Endodermal cell (in vitro differentiated cells): ENCODE results near the gene KIR3DL2. TPM values are rescaled to one million over a fixed set of nuclear protein-coding genes. Genes with fewer than 3 reads are reported as not detected.
"Not testable (repeated sequence)": the region's sequence is repeated elsewhere in the genome, so short reads cannot be mapped to it uniquely, and the experiment has no call there.

Source experiments
- DNase-seq: peaks from one replicate; pipeline ENCODE4 v3.0.0-alpha.2; 2017
- H3K27ac ChIP-seq: 2 replicates; pipeline ENCODE4 v1.5.1; 2013; ENCODE audit warnings: mild to moderate bottlenecking, low read depth, low read length, moderate library complexity
- H3K27me3 ChIP-seq: 2 replicates; pipeline ENCODE4 v1.6.1; 2013; ENCODE audit warnings: mild to moderate bottlenecking, low read length, moderate library complexity; ENCODE audit not compliant: insufficient read depth, control insufficient read depth, poor library complexity, severe bottlenecking
- H3K36me3 ChIP-seq: 2 replicates; pipeline ENCODE4 v1.7.0; 2013; ENCODE audit warnings: mild to moderate bottlenecking, low read length, moderate library complexity; ENCODE audit not compliant: control insufficient read depth, insufficient read depth
- H3K4me1 ChIP-seq: one replicate; pipeline ENCODE4 v1.7.0; 2013; ENCODE audit warnings: low read length; ENCODE audit not compliant: control insufficient read depth, insufficient read depth
- H3K4me3 ChIP-seq: 2 replicates; pipeline ENCODE4 v1.5.1; 2013; ENCODE audit warnings: mild to moderate bottlenecking, low read length, moderate library complexity
- H3K9ac ChIP-seq: 2 replicates; pipeline ENCODE4 v1.6.1; 2013; ENCODE audit warnings: mild to moderate bottlenecking, low read length, moderate library complexity; ENCODE audit not compliant: poor library complexity, severe bottlenecking; ENCODE audit errors: extremely low read depth
- H3K9me3 ChIP-seq: 2 replicates; pipeline ENCODE4 v1.6.1; 2013; ENCODE audit warnings: mild to moderate bottlenecking, low read length, moderate library complexity; ENCODE audit not compliant: control insufficient read depth
- H3K27ac Mint-ChIP-seq: 2 replicates; pipeline ENCODE4 v1.8.0; 2020; ENCODE audit warnings: mixed read lengths
- H3K27me3 Mint-ChIP-seq: 2 replicates; pipeline ENCODE4 v1.8.0; 2021; ENCODE audit warnings: mild to moderate bottlenecking, mixed read lengths; ENCODE audit not compliant: insufficient read depth
- H3K36me3 Mint-ChIP-seq: 2 replicates; pipeline ENCODE4 v1.8.0; 2020; ENCODE audit warnings: low read depth, mixed read lengths
- H3K4me1 Mint-ChIP-seq: 2 replicates; pipeline ENCODE4 v1.8.0; 2020; ENCODE audit warnings: mixed read lengths
- H3K4me3 Mint-ChIP-seq: 2 replicates; pipeline ENCODE4 v1.8.0; 2020; ENCODE audit warnings: mild to moderate bottlenecking, moderate library complexity, mixed read lengths
- H3K9me3 Mint-ChIP-seq: 2 replicates; pipeline ENCODE4 v1.8.0; 2020; ENCODE audit warnings: mild to moderate bottlenecking, mixed read lengths
- CTCF ChIP-seq: fragments of 200-600 bp; sonication (generic); conservative IDR thresholded peaks from 2 replicates; pipeline ENCODE4 v1.5.0; 2021; ENCODE audit warnings: antibody characterized with exemption, mild to moderate bottlenecking
- WGBS, 2 experiments: methylation state at CpG; one replicate each; pipeline versions ENCODE4 v1.1.5 to v1.1.7; 2013; ENCODE audit warnings: missing lambda C conversion rate in 2 of 2, mixed read lengths in 1 of 2; ENCODE audit not compliant: insufficient coverage in 1 of 2, insufficient read length in 1 of 2; 5-methylcytosine and 5-hydroxymethylcytosine counted together
- total RNA-seq, 2 donors: library from RNA; stranded (reverse); fragmentation: NEBNext Ultra II Directional in 1 of 2; extraction: Animal tissue kit (Norgen Biotek cat#: 25700) in 1 of 2; gene quantifications; 2 replicates in 1 of 2; 3 replicates in 1 of 2; pipeline ENCODE4 v1.2.1, GENCODE V29; 2021

Gene KIR3DL2
- total RNA-seq, 2 donors from 2014 or later: not detected

DNA sequence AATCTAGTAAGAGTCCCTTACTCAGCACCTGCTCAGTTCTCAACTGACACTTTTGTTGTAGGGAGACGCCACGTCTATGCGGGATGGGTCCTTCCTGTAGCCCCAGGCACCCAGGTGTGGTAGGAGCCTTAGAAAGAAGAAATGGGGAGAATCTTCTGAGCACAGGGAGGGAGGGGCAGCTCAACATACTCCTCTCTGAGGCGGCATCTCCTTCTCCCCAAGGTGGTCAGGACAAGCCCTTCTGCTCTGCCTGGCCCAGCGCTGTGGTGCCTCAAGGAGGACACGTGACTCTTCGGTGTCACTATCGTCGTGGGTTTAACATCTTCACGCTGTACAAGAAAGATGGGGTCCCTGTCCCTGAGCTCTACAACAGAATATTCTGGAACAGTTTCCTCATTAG lies 45.7 kb upstream of the KIR3DL2 start:
- H3K9me3 Mint-ChIP-seq: peaks cover 78% of the 10 kb centered on the region
- H3K36me3 Mint-ChIP-seq: no peaks in the 10 kb centered on the region
- H3K27me3 Mint-ChIP-seq: peaks cover 1% of the 10 kb centered on the region

DNA sequence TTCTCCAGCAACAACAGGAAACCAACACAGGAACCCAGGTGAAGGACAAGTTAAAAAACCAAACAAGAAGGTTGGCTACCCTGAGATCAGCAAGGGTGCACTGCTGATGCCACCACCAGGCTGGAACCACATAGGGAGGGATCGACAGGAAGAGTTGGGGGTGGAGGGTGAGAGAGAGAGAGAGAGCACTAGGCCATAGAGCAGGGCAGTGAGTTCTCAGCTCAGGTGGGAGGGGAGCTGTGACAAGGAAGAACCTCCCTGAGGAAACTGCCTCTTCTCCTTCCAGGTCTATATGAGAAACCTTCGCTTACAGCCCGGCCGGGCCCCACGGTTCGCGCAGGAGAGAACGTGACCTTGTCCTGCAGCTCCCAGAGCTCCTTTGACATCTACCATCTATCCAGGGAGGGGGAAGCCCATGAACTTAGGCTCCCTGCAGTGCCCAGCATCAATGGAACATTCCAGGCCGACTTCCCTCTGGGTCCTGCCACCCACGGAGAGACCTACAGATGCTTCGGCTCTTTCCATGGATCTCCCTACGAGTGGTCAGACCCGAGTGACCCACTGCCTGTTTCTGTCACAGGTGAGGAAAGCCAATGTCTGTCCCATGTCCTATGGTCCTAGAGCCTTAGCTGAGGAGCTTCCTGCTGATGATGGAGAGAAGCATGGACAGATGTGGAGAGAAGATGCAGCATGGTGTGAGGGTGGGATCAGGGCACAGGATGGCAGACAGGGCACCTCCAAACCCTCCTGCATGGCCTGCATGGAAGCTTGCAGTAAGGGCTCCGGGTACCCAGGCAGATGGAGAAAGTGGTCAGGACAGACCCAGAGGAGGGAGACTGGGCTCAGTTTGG lies 44.4 kb upstream of the KIR3DL2 start:
- peaks cover 92% of the 10 kb centered on the region for H3K9me3 Mint-ChIP-seq
- H3K4me1 Mint-ChIP-seq: no peaks in the 10 kb centered on the region
- no peak overlapping the region for H3K27ac Mint-ChIP-seq
- Histone ChIP-seq H3K9me3 (peaks cover 46% of the 10 kb centered on the region), H3K9ac (no peak overlapping the region), H3K27ac (no peak overlapping the region), H3K4me3 (no peak overlapping the region), H3K36me3 (no peaks in the 10 kb centered on the region), H3K27me3 (no peaks in the 10 kb centered on the region), H3K4me1 (no peaks in the 10 kb centered on the region)
- peaks cover 1% of the 10 kb centered on the region for H3K27me3 Mint-ChIP-seq
- 79 to 82% methylated on average over 6 to 14 of the region's 14 CpGs for WGBS, 2 experiments
- no peak for DNase-seq
- H3K36me3 Mint-ChIP-seq: no peaks in the 10 kb centered on the region
- TF ChIP-seq CTCF: no peak
- H3K4me3 Mint-ChIP-seq: no peak overlapping the region

More for the DNA sequence above, 45.7 kb upstream of the KIR3DL2 start:
- no peaks in the 10 kb centered on the region for H3K27me3 ChIP-seq
- no peak overlapping the region for H3K27ac ChIP-seq
- H3K4me1 Mint-ChIP-seq: no peaks in the 10 kb centered on the region
- no peak overlapping the region for H3K4me3 ChIP-seq
- no peak for TF ChIP-seq CTCF
- H3K27ac Mint-ChIP-seq: no peak overlapping the region
- no peak overlapping the region for H3K4me3 Mint-ChIP-seq
- no peaks in the 10 kb centered on the region for H3K36me3 ChIP-seq
- H3K9ac ChIP-seq: no peak overlapping the region
- WGBS, 2 experiments: 75 to 84% methylated on average over 7 to 10 of the region's 10 CpGs
- no peaks in the 10 kb centered on the region for H3K4me1 ChIP-seq
- DNase-seq: no peak
- peaks cover 39% of the 10 kb centered on the region for H3K9me3 ChIP-seq

DNA sequence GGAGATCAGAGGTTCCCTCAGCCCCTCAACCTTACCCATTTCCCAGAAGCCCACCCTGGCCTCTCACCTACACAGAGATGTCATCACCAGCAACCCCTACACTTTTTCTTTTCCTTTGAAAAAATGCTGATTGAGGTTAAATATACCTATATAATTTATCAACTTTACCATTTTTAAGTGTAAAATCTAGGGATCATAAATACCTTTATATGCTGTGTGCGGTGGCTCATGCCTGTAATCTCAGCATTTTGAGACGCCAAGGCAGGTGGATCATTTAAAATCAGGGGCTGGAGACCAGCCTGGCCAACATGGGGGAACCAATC lies 43.8 kb upstream of the KIR3DL2 start:
- H3K9me3 Mint-ChIP-seq: peaks cover 96% of the 10 kb centered on the region
- H3K4me3 Mint-ChIP-seq: no peak overlapping the region
- Histone ChIP-seq H3K4me1 (no peaks in the 10 kb centered on the region), H3K27ac (no peak overlapping the region), H3K9me3 (peaks cover 48% of the 10 kb centered on the region), H3K27me3 (no peaks in the 10 kb centered on the region), H3K4me3 (no peak overlapping the region), H3K9ac (no peak overlapping the region), H3K36me3 (no peaks in the 10 kb centered on the region)
- 59 to 75% methylated on average over 2 of the region's 2 CpGs for WGBS, 2 experiments
- peaks cover 1% of the 10 kb centered on the region for H3K27me3 Mint-ChIP-seq
- no peak for DNase-seq
- H3K27ac Mint-ChIP-seq: no peak overlapping the region
- no peak for TF ChIP-seq CTCF
- H3K4me1 Mint-ChIP-seq: no peaks in the 10 kb centered on the region
- no peaks in the 10 kb centered on the region for H3K36me3 Mint-ChIP-seq

- WGBS, 2 experiments: 20 to 58% methylated on average over 1 to 2 of the region's 3 CpGs
- H3K4me1 Mint-ChIP-seq, H3K4me3 Mint-ChIP-seq, H3K36me3 Mint-ChIP-seq, H3K4me3 ChIP-seq, H3K27me3 ChIP-seq, H3K4me1 ChIP-seq, H3K27ac ChIP-seq, H3K9ac ChIP-seq, H3K36me3 ChIP-seq, H3K27ac Mint-ChIP-seq, DNase-seq, H3K27me3 Mint-ChIP-seq: not testable (repeated sequence)
- peaks cover 92% of the 10 kb centered on the region for H3K9me3 Mint-ChIP-seq
- H3K9me3 ChIP-seq: peaks cover 19% of the 10 kb centered on the region
Observed at GRCh38 chr19:54814571-54814970, 35.7 kb upstream of the KIR3DL2 start.

GRCh38 chr19:54816251-54816650 lies 34.0 kb upstream of the KIR3DL2 start, which contains the start of gene KIR3DL1:
Gene KIR3DL1, plus strand, starts transcription at chr19:54816468.
- peaks cover 93% of the 10 kb centered on the region for H3K9me3 Mint-ChIP-seq
- Histone ChIP-seq H3K4me3 (peak within 1 kb of the TSS; percentile 17), H3K9me3 (peaks cover 10% of the 10 kb centered on the region)
- H3K4me1 ChIP-seq, H3K9ac ChIP-seq, H3K36me3 ChIP-seq, H3K27ac Mint-ChIP-seq, H3K36me3 Mint-ChIP-seq, H3K27me3 ChIP-seq, H3K27me3 Mint-ChIP-seq, DNase-seq, H3K4me1 Mint-ChIP-seq, H3K27ac ChIP-seq, H3K4me3 Mint-ChIP-seq: not testable (repeated sequence)
- 82 to 92% methylated on average over 7 to 13 of the region's 17 CpGs for WGBS, 2 experiments
